Dendritic cell treated with granulocyte-macrophage colony-stimulating factor and Interleukin-4, amounts not matched to agents 40 ng/mL and 50 ng/mL, for 4 days (primary cell): ENCODE data around the gene PFDN1.

ENCODE experiments used
- H3K27ac Mint-ChIP-seq: one replicate; pipeline ENCODE4 v1.8.0; 2022; ENCODE audit warnings: mild to moderate bottlenecking, mixed read lengths
- H3K27me3 Mint-ChIP-seq: one replicate; pipeline ENCODE4 v1.8.0; 2022; ENCODE audit warnings: mild to moderate bottlenecking, mixed read lengths
- H3K36me3 Mint-ChIP-seq: one replicate; pipeline ENCODE4 v1.8.0; 2022; ENCODE audit warnings: low read depth, mixed read lengths
- H3K4me1 Mint-ChIP-seq: one replicate; pipeline ENCODE4 v1.8.0; 2022; ENCODE audit warnings: low read depth, mixed read lengths
- H3K4me3 Mint-ChIP-seq: one replicate; pipeline ENCODE4 v1.8.0; 2022; ENCODE audit warnings: mild to moderate bottlenecking, moderate library complexity, mixed read lengths
- H3K9me3 Mint-ChIP-seq: one replicate; pipeline ENCODE4 v1.8.0; 2022; ENCODE audit warnings: mixed read lengths
- intact Hi-C: fragments of 100-400 bp; cut with micrococcal nuclease; formaldehyde crosslinking; loops from one replicate; pipeline ENCODE4 v1.15.0; 2022

The PFDN1 gene

DNA sequence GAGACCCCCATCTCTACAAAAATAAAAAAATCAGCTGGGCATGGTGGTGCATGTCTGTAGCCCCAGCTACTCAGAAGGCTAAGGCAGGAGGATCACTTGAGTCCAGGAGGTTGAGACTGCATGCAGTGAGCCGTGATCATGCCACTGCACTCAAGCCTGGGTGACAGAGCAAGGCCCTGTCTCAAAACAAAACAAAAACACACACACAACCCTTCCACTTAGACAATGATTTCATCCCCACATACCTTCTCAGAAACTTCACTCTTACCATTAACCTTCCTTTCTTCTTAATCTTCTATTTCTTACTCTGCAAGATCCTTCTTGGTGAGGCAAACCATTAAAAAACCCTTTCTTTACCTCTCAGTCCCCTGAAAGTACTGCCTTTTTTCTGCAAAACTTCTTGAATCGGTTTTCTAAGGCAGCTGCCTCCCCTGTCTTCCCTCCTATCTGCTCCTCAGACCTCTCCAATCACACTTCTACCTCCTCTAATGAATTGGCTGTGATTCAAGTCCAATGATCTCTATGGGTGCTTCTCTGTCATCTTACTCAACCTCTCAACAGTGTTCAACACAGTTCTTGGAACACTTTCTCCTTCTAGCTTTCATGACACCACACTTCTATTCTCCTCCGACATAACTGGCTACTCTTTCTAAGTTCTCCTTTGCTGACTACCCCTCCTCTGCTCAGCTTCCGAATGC lies 47.3 kb downstream of the PFDN1 start:
- Mint-ChIP-seq H3K4me3 (no peak overlapping the region), H3K36me3 (peaks cover 31% of the 10 kb centered on the region), H3K9me3 (no peaks in the 10 kb centered on the region), H3K27me3 (no peaks in the 10 kb centered on the region), H3K27ac (no peak overlapping the region), H3K4me1 (peaks cover 44% of the 10 kb centered on the region)
- intact Hi-C loops = loop anchor here (10.0 kb wide), 1 partner anchor 49 kb away; the partner anchor contains the start of gene PFDN1

- peaks cover 42% of the 10 kb centered on the region for H3K36me3 Mint-ChIP-seq
- no peak overlapping the region for H3K27ac Mint-ChIP-seq
- no peaks in the 10 kb centered on the region for H3K9me3 Mint-ChIP-seq
- peaks cover 46% of the 10 kb centered on the region for H3K4me1 Mint-ChIP-seq
- no peak overlapping the region for H3K4me3 Mint-ChIP-seq
- no peaks in the 10 kb centered on the region for H3K27me3 Mint-ChIP-seq
- intact Hi-C loops = loop anchor here (10.0 kb wide), 1 partner anchor 51 kb away; the partner anchor contains the start of gene PFDN1
These were observed 48.9 kb downstream of the PFDN1 start for GRCh38 chr5:140253985-140254384.

- Mint-ChIP-seq H3K4me3 (no peak overlapping the region), H3K36me3 (peaks cover 28% of the 10 kb centered on the region), H3K27me3 (no peaks in the 10 kb centered on the region), H3K9me3 (no peaks in the 10 kb centered on the region), H3K4me1 (peaks cover 36% of the 10 kb centered on the region), H3K27ac (peak overlapping the region; percentile 78)
- intact Hi-C loops = loop anchor here (10.0 kb wide), 1 partner anchor 52 kb away; the partner anchor contains the start of gene PFDN1
These were observed 50.3 kb downstream of the PFDN1 start for GRCh38 chr5:140252470-140253126.

DNA sequence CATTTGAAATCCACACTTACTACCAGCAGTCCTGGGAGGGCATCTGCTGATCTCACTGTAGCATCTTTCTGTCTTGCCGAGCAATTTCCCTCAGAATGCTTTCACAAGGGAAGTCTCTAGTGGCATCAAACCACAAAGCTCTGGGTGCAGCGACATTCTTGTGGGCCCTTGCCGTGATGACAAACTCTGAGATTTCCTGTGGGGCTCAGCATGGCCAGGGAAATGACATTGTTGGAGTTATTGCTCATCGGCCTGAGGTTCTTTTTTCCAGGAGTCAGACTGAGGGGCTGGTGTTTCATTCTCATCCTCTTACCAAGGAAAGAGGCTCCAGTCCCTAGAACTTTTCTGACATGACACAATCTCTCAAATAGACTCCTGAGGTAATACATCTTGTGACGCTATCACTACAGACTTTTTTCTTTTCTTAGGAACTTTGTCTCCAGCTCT lies 51.4 kb downstream of the PFDN1 start:
- intact Hi-C loops = loop anchor here (10.0 kb wide), 1 partner anchor 53 kb away; the partner anchor contains the start of gene PFDN1
- Mint-ChIP-seq H3K4me1 (peaks cover 35% of the 10 kb centered on the region), H3K27me3 (no peaks in the 10 kb centered on the region), H3K4me3 (no peak overlapping the region), H3K36me3 (peaks cover 23% of the 10 kb centered on the region), H3K9me3 (no peaks in the 10 kb centered on the region), H3K27ac (peak overlapping the region; percentile 78)

DNA sequence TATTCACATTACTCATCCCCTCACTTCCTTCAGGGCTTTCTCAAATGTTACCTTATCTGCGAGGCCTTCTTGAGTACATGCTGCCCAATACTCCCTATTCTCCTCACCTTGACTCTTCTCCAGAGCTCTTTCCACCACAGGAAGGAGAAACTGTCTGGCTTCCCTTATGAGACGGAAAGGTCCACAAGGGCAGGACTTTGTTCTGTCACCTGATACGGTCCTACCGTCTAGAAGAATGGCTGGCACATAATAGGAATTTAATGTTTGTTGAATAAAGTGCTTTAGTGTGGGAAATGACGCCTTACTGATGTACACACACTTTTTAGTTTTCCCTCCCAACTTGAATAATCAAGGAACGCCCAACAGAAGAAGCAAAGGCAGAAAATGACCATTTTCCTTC lies 52.5 kb downstream of the PFDN1 start:
- Mint-ChIP-seq H3K9me3 (no peaks in the 10 kb centered on the region), H3K4me1 (peaks cover 46% of the 10 kb centered on the region), H3K4me3 (no peak overlapping the region), H3K27ac (no peak overlapping the region), H3K36me3 (peaks cover 32% of the 10 kb centered on the region), H3K27me3 (no peaks in the 10 kb centered on the region)
- intact Hi-C loops = loop anchor here (10.0 kb wide), 1 partner anchor 54 kb away; the partner anchor contains the start of gene PFDN1

DNA sequence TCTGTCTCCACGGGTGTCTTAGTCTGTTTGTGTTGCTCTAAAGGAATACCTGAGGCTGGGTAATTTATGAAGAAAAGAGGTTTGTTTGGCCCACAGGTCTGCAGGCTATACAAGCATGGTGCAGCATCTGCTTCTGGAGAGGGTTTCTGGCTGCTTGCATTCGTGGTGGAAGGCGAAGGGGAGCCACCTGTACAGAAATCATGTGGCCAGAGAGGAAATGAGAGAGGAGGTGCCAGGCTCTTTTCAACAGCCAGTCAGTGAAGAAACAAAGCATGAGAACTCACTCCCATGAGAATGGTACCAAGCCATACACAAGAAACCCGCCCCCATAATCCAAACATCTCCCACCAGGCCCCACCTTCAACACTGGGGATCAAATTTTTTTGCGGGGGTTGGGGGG lies 53.4 kb downstream of the PFDN1 start:
- intact Hi-C loops = loop anchor here (5.0 kb wide), 1 partner anchor 33 kb away; no protein-coding TSS in a partner anchor
- Mint-ChIP-seq H3K36me3 (peaks cover 41% of the 10 kb centered on the region), H3K9me3 (no peaks in the 10 kb centered on the region), H3K27ac (no peak overlapping the region), H3K4me1 (peaks cover 55% of the 10 kb centered on the region), H3K27me3 (no peaks in the 10 kb centered on the region), H3K4me3 (no peak overlapping the region)

GRCh38 chr5:140248414-140248813 lies 54.5 kb downstream of the PFDN1 start:
- Mint-ChIP-seq H3K27me3 (no peaks in the 10 kb centered on the region), H3K36me3 (peaks cover 51% of the 10 kb centered on the region), H3K9me3 (no peaks in the 10 kb centered on the region), H3K4me3 (no peak overlapping the region), H3K27ac (no peak overlapping the region), H3K4me1 (peaks cover 54% of the 10 kb centered on the region)
- intact Hi-C loops = loop anchor here (5.0 kb wide), 1 partner anchor 34 kb away; no protein-coding TSS in a partner anchor

DNA sequence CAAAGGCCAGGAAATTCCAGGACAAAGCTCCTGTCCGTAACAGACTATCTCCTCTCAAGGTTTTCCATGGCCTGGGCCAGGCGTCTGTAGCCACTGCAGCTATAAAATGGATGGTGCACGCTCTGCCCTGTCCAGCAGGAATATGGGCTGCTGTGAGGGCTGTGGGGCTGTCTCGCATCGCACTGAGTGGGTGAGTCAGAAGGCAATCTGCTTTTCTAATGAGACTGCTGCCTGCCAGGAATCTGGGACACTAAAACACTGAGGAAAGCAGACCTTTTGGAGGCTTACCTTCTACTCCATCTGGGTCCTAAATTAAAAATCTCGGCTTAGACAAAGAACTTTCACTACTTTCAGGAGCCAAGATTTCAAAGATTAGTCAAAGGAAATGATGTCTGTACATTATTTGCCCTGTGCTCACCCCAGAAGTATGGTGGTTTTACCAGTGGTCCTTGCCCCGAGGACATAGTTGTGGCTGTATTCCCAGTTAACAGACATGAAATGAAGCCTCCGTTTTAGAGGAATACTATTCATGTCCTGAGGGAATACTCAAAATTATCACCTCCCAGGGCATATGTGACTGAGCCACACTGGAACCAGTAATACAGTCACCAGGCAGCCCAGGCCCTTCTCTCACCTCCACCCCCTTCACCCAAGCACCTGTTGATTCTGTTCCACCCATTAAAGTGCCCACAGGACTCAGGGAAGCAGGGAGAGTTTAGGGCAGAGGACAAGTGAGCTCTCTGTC lies 56.4 kb downstream of the PFDN1 start:
- H3K4me3 Mint-ChIP-seq = no peak overlapping the region
- intact Hi-C loops = loop anchor here (5.0 kb wide), 1 partner anchor 36 kb away; no protein-coding TSS in a partner anchor
- no peaks in the 10 kb centered on the region for H3K9me3 Mint-ChIP-seq
- H3K27me3 Mint-ChIP-seq = no peaks in the 10 kb centered on the region
- peaks cover 37% of the 10 kb centered on the region for H3K4me1 Mint-ChIP-seq
- H3K27ac Mint-ChIP-seq = no peak overlapping the region
- peaks cover 44% of the 10 kb centered on the region for H3K36me3 Mint-ChIP-seq

- Mint-ChIP-seq H3K36me3 (peaks cover 44% of the 10 kb centered on the region), H3K4me1 (peaks cover 32% of the 10 kb centered on the region), H3K9me3 (no peaks in the 10 kb centered on the region), H3K27me3 (no peaks in the 10 kb centered on the region), H3K4me3 (no peak overlapping the region), H3K27ac (no peak overlapping the region)
- intact Hi-C loops = loop anchor here (5.0 kb wide), 1 partner anchor 36 kb away; no protein-coding TSS in a partner anchor
These were observed 57.0 kb downstream of the PFDN1 start for GRCh38 chr5:140245926-140246325.

- H3K27ac Mint-ChIP-seq = no peak overlapping the region
- H3K4me1 Mint-ChIP-seq = peaks cover 28% of the 10 kb centered on the region
- intact Hi-C loops = loop anchor here (5.0 kb wide), 1 partner anchor 37 kb away; no protein-coding TSS in a partner anchor
- no peak overlapping the region for H3K4me3 Mint-ChIP-seq
- no peaks in the 10 kb centered on the region for H3K9me3 Mint-ChIP-seq
- no peaks in the 10 kb centered on the region for H3K27me3 Mint-ChIP-seq
- peaks cover 41% of the 10 kb centered on the region for H3K36me3 Mint-ChIP-seq
These were observed 57.6 kb downstream of the PFDN1 start for GRCh38 chr5:140245341-140245740.

DNA sequence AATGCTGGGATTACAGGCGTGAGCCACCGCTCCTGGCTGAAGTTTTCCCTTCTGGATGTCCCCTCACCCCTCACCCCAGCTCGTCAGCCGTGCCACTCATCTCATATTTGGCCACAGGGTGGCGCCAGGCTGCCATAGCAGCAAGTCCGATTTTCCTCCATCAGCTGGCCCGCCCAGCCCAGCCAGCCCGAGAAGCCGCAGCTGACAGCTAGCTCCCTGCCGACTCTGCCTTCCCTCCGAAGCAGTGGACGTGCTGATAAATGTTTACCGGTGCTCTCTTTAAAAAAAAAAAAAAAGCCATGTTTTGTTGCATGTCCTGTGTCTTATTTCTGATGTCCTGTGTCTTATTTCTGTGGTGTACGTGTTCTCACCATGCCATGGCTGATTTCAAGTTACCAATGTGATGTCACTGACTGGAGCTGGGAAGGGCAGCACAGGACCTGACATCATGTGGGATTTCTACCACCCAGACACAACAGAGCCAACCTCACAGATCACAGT lies 58.3 kb downstream of the PFDN1 start:
- H3K36me3 Mint-ChIP-seq = peaks cover 33% of the 10 kb centered on the region
- no peak overlapping the region for H3K4me3 Mint-ChIP-seq
- no peaks in the 10 kb centered on the region for H3K27me3 Mint-ChIP-seq
- H3K4me1 Mint-ChIP-seq = peaks cover 23% of the 10 kb centered on the region
- intact Hi-C loops = loop anchor here (1.0 to 5.0 kb wide), 2 partner anchors 38 to 107 kb away; no protein-coding TSS in a partner anchor
- H3K9me3 Mint-ChIP-seq = no peaks in the 10 kb centered on the region
- no peak overlapping the region for H3K27ac Mint-ChIP-seq

DNA sequence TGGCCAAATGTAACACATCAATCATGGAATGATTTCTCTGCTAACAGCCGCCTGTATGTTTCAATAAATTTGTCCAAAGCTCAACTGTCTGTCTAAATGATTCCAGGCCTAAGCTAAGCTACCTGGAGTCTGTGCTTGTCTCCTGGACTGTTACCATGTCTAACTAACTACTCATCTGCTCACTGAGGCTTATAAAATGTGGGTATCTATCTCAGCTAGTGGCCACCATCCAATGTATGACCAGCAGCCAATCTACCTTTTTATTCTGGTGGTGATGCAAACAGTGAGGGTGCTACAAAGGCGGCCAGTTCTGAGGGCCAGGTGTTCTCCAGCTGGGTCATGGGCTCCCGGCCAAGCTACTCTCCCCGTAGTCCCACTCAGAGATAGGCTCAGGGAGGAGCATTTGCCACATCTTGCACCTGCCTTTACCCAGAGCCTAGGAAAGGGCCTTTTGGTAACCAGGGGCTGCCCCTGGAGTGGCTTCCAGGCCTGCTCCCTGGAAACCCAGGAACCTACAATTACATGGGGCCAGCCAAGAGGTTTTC lies 59.1 kb downstream of the PFDN1 start:
- Mint-ChIP-seq H3K4me3 (no peak overlapping the region), H3K36me3 (peaks cover 28% of the 10 kb centered on the region), H3K27ac (no peak overlapping the region), H3K4me1 (peaks cover 25% of the 10 kb centered on the region), H3K9me3 (no peaks in the 10 kb centered on the region), H3K27me3 (no peaks in the 10 kb centered on the region)
- intact Hi-C loops = loop anchor here (1.0 kb wide), 1 partner anchor 108 kb away; no protein-coding TSS in a partner anchor

DNA sequence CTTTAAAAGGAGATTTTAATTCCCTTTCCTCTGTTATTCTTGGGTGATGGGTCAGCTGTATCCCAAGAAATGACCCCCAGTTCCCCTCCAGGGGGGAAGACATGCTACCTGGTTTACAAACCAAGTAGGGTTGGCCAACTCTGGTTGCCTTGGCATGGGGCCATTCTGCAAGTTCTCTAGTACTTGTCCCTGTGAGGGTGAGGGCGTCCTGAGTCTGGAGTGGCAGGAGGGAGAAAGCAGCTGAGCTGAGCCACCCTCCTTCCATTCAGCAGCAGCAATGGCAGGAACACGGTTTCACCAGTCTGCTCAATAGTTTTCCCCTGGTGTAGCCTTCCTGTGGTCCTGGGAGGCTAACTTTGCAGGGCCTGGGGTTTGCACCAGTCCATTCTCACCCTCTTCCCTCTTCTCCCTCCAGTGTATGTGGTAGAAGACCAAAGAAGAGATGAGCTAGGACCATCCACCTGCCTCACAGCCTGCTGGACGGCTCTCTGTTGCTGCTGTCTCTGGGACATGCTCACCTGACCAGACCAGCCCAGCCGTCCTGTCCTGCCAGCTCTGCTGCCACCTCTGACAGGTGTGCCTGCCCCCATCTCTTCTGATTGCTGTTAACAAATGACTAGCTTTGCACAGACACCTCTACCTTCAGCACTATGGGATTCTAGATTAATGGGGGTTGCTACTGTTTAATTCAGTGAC lies 59.9 kb downstream of the PFDN1 start:
- Mint-ChIP-seq H3K4me3 (no peak overlapping the region), H3K27ac (no peak overlapping the region), H3K4me1 (peaks cover 32% of the 10 kb centered on the region), H3K9me3 (no peaks in the 10 kb centered on the region), H3K36me3 (peaks cover 28% of the 10 kb centered on the region), H3K27me3 (no peaks in the 10 kb centered on the region)
- intact Hi-C loops = no loop called here
